T1000 (cell line): ENCODE measurements around the gene PSMD1.
"Not testable (repeated sequence)": the region's sequence is repeated elsewhere in the genome, so short reads cannot be mapped to it uniquely, and the experiment has no call there.

Experiments used
- DNase-seq: peaks from one replicate; lab custom pipeline; 2025; ENCODE audit warnings: mixed read lengths; lab: John Stamatoyannopoulos, UW

The PSMD1 gene

DNA sequence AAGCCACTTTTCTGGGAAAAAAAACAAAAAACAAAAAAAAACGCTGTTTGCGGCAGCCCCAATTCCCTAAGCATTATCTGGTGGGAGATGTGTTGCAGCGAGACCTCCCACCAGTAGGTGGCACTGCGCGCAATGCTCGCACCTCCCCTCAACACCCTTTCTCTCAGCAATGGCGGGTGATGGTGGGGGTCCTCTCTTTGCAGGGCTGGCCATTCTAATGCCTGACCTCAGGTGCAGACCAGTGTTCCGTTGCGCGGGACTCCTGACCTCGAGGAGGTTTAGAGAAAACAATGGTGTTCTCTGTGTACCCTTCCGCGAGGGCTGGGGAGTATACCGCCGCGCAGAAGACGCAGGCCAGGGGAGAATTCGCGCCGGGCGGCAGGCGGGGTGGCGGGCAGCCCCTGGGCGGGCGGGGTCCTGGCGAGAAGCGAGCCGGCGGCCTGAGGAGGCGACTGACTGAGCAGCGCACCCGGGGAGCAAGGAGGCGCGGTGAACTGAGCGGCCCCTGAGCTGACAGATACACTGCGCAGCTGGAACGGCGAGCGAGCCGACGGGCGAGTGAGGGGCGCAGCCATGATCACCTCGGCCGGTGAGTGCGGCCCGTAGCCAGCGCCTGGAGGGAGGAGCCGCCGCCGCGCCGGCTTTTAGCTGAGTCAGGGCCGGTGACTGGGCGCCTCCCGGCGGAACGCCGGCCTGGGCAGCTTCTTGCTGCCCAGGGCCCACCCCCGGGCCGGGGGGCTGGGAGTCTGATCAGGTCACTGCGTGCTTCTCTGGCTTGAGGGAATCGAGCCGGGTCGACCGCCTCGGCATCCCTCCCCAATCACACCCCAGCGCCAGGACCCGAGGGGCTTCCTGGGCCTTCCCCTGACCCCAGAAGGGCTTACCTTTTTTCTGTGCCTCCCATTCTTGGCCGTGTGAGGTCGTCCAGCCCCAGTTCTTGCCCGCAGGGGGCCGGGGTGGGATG is at the start of gene PSMD1:
PSMD1 (plus strand) TSS at position 415 of the 964 bp plus-strand sequence; CDS start at position 574, 159 bp downstream.
- peak; percentile 95 for DNase-seq

DNA sequence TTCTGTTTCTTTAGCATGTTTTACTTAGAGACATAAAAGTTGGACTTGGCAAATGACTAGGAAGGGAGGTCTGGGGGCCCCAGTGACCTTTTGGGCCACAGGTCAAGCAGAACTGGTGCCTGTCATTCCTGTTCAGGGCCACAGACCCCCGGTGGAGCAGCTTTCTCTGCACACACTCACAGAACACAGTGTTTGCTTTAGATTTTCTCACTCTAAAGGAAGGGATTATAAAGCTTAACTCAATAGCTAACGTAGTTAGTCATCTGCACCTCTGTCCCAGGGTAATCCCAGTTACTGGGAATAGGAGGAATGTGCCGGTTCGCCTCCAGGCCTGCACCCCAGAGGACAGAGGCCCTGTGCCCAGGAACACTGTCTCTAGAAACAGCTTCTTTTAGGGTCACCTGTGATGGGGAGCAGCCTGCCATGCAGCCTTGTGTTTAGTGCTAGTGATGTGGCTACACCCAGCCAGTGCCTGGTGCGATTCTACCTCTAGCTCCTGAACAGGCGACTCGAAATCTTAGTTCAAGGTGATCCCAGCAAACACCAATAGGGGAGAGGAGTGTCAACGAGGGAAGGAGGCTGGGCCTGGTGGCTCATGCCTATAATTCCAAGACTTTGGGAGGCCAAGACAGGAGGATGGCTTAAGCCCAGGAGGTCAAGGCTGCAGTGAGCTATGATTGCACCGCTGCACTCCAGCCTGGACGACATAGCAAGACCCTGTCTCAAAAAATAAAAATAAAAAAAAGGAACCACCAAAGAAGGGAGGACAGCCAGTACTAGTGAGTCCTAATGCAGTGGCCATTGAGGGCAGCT is 49.2 kb upstream of the PSMD1 start:
- no peak for DNase-seq

DNA sequence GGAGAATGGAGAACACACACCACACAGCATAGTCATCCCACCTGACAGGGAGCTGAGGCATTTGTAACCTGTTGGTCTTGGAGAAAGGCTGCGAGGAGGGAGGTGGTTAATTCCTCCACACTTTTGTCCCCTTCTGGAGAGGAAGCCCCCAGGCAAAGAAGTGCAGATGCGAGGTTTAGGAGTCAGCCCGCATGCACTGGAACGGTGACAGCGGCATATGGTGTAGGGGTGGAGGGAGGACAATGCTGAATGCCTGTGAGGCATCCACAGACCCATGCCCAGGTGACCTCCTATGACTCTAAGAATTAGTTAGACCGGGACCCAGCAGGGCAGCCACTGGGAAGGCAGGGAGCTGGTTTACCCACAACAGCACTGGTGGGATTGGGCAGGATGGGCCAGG is 48.5 kb upstream of the PSMD1 start:
- DNase-seq, result no peak

DNA sequence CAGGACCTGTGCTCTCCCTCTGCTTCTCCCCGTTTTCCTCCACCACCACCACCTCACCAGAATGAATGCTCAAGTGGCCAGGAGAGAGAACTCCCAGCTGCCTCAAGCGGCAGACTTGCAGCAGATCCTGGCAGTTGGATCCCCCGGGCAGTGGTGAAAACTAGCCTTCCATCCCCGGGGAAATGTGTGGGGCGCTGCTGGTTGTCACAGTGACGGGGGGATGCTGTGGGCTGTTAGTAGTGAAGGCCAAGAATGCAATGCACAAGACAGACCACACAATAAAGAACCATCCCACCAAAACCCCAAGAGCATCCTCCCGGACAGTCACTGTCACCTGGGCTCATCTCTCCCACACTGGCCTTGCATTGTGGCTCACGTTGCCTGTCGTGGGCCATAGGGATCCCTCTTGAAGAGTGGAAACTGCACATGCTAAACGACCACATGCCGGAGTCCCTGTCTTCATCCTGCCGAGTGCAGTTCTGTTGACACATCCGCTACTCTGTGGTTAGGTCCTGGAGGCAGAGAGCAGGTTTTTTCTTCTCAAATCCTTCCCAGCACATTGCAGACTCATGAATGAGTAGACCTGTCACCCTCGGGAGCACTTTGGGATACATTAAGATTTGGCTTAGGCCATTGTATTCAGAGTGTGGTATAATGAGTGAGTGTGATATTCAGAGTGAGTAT is 47.3 kb upstream of the PSMD1 start:
- no peak for DNase-seq

DNA sequence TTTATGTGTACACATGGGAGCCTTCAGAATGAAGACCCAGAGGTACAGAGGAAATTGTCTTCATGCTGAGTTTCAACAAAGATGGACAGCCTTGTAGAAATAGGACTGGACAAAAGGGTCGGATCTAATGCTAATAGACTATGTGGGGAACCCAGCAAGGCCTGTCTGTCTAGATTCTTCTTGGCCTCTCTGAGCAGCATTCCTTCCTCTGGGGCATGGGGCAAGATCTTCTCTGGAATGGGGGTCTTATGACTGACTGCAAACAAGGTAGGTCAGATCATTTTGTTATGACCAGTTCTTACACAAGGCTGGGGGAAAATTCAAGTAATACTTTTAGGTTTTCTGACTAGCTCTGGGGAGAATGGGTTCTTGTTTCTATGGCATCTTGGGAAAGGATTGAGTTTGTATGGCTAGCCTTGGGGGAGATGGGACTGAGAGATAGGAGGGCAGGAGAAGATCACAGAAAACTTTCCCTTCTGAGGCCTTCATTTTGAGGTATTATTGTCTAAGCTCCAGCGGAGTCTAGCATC is 46.4 kb upstream of the PSMD1 start:
- DNase-seq, result no peak

DNA sequence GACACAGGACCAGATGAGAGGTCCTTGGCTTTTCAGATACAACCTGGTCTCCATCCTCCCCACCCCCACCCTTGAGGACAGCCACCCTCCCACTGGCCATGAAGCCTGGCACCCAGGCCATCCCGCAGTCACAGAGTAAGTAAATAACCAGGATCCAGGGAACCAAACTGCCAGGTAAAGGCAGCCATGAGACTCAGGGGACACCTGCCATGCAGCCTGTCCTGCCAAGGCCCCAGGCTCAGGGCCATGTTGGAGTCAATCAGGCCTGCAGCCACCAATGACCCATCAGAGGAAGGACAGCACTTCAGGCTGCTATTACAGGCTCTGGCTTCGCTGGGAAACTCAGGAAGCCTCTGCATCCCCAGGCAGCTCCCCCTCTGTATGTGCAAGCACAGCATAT is 45.1 kb upstream of the PSMD1 start:
- DNase-seq, result no peak

DNA sequence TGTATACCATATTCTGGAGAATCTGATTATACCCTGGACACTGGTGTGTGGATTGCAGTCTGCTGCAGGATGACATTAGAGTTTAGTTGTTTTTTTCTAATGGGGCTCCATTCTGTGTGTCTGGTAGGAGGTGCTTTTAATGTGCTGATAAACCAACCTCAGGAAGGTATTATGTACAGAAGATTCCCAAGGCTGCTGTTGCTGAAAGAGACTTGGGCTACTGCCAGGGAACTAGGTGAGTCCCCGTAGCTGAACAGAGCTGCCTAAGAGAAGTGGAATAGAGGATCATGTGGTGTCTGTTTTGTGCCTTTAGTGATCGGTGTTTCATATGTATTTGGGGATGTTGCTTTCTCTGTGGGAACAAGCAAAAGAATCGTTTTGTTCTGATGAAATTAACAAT is 44.2 kb upstream of the PSMD1 start:
- no peak for DNase-seq

DNA sequence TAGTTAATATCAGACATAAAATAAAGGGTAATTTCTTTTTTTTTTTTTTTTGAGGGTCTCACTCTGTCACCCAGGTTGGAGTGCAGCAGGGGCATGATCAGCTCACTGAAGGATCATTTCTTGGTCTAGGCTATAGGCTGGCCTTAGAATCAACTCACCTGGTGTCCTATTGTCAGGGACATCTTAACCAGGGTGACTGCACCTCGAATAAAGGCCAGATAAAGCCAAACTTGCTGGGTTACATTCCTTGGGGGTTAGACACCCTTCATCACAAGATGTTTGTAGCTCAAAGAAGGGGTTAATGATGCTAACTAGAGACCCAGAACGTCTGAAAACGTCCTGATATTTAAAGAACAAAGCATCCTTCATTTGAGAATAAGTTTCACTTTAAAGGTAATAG is 42.8 kb upstream of the PSMD1 start:
- DNase-seq, result no peak

DNA sequence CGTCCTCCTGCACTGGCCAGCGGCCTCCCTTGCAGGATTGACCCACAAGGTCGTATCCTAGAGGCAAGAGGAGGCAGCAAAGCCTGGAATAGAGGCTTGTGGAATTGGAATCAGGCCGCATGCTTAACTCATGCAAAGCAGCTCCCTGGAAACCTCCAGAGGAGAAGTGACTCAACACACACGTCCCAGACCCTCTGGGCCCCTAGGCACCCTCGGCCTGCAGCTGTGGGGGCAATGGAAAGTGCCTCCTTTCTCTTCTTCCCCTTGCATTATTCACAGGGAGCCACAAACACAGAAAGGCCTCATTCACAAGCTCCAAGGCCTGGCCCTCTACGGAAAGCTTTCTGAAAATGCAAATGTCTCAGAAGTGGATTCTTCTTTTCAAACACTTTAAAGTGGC is 41.2 kb upstream of the PSMD1 start:
- no peak for DNase-seq

DNA sequence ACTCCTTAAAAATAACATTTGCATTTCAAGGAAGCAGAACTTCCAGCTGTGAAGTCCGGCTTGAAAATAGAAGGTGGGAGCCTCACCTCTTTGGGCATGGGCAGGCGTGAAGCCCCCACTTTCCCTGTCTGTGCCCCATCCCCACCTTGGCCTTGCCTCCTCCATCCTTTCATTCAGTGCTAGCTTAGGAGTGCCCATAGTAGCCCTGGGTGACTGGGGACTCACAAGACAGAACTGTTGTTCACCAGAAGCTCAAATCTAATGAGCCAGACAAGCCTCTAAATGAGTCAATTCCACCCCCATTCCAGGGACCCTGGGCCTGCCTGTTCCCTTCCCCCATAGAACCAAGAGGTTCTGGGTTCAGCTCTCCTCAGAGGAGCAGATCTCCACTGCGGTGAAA is 40.7 kb upstream of the PSMD1 start:
- no peak for DNase-seq

GRCh38 chr2:231016566-231017230 is 40.0 kb upstream of the PSMD1 start:
- no peak for DNase-seq

DNA sequence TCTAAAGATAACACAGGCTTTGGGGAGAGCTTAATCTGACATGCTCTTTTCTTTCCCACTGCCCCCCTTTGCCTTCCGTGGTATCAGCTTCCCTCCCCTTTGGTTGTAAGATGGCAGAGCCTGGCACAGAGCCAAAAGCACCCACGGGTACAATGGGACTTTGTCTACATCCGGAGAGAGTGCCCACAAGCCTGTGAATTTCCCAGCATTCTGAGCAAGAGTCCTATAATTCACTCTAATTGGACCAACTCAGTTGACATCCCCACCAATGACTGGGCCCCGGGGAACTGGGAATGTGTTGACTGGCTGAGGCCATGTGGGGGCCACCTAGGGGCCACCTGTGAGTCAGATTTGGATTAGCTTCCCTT is 39.5 kb upstream of the PSMD1 start:
- DNase-seq, result no peak

- no peak for DNase-seq
Observed at GRCh38 chr2:231018184-231018583, 38.5 kb upstream of the PSMD1 start.

GRCh38 chr2:231025059-231025458 is 31.6 kb upstream of the PSMD1 start:
- DNase-seq, result not testable (repeated sequence)

- no peak for DNase-seq
Observed at GRCh38 chr2:231028889-231029288, 27.8 kb upstream of the PSMD1 start.

GRCh38 chr2:231029563-231029962 is 27.1 kb upstream of the PSMD1 start:
- no peak for DNase-seq

GRCh38 chr2:231030725-231031124 is 25.9 kb upstream of the PSMD1 start:
- no peak for DNase-seq

GRCh38 chr2:231032575-231033140 is 24.0 kb upstream of the PSMD1 start:
- DNase-seq, result no peak

- DNase-seq, result no peak
Observed at GRCh38 chr2:231033147-231034132, 23.2 kb upstream of the PSMD1 start.

DNA sequence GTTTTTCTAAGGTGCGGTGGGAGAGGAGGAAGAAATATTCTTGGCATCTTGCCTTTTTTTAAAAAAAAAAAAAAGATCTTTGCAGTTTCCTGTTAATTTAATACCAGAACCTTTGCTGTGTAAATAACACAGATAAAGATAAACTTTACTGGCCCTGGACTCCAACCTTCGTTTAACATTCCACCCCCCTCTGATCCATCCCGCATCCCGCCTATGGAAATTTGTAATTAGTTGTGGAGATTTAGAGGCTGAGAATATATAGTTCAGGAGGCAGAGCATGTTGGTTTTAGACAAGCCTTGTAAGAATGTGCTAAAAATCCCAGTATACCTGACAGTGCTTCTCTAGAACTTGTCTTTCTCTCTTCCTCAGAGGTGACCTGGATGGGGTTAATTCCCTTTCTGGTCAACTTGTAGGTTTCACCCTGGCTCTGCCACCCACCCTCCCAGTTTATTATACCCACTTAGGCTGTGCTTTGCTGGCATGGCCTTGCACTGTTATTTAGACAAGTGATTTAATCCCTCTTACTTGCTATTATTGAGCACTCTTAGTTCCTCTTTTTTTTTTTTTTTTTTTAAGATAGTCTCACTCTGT is 22.3 kb upstream of the PSMD1 start:
- no peak for DNase-seq
